Epithelial cell of esophagus (primary cell): ENCODE results near the gene SPOCK3.
A peak's percentile ranks its signal among the peaks of the same experiment; 100 is the strongest.

Source experiments
- DNase-seq: peaks from one replicate; pipeline ENCODE4 v3.0.0; 2010; ENCODE audit warnings: low read depth
- H3K4me3 ChIP-seq: 2 replicates; pipeline ENCODE4 v1.5.1; 2011; ENCODE audit warnings: mild to moderate bottlenecking, low read length, control low read depth
- TF ChIP-seq, protein P1 (sequence below): IDR thresholded peaks from 2 replicates; pipeline ENCODE4 v1.5.1; 2011; ENCODE audit warnings: low read depth, mild to moderate bottlenecking, low read length, control low read depth, inconsistent platforms; ENCODE audit not compliant: insufficient read depth; ENCODE audit errors: missing control alignments

SPOCK3 gene

DNA sequence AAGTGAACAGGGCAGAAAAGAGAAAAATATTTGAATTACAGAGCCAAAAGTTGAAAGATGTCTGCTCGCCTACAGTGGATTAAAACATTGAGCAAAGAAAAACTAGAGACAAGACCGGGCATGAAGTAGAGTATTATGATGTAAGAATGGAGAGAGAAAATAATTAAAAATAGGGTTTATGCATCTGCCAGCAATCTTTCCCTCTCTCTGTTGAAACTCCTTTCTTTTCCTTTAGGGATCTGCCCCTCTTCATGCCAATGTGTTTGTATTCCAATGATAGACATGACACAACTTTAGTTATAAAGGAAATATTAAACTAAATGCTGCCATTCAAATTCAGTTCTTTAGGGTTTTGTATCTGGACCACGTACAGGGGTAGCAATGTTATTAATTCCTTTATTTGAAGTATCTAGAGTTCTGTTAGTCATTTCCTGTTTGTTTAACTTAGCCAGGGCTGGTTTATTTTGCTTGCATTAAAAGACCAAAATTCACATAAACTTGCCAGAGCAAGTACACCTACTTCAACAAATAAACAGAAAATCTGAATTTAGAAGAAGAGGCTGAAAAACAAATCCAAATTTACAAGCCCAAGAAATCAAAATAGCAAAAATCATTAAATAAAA lies 202.6 kb downstream of the SPOCK3 start:
- TF ChIP-seq, protein P1, sequence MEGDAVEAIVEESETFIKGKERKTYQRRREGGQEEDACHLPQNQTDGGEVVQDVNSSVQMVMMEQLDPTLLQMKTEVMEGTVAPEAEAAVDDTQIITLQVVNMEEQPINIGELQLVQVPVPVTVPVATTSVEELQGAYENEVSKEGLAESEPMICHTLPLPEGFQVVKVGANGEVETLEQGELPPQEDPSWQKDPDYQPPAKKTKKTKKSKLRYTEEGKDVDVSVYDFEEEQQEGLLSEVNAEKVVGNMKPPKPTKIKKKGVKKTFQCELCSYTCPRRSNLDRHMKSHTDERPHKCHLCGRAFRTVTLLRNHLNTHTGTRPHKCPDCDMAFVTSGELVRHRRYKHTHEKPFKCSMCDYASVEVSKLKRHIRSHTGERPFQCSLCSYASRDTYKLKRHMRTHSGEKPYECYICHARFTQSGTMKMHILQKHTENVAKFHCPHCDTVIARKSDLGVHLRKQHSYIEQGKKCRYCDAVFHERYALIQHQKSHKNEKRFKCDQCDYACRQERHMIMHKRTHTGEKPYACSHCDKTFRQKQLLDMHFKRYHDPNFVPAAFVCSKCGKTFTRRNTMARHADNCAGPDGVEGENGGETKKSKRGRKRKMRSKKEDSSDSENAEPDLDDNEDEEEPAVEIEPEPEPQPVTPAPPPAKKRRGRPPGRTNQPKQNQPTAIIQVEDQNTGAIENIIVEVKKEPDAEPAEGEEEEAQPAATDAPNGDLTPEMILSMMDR = no peak
- H3K4me3 ChIP-seq = peak overlapping the region; percentile 14
- peak; percentile 81 for DNase-seq

DNA sequence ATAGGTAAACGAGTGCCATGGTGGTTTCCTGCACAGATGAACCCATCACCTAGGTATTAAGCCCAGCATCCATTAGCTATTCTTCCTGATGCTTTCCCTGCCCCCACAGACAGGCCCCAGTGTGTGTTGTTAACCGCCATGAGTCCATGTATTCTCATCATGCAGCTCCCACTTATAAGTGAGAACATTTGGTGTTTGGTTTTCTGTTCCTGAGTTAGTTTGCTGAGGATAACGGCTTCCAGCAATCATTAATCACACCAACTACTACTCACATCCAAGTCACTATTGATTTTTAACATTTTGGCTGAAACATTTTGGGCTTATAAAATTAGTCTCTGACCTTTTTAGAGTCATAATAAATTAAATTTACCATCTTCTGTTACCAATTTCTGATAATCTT lies 205.3 kb downstream of the SPOCK3 start:
- no peak overlapping the region for H3K4me3 ChIP-seq
- TF ChIP-seq, protein P1 = no peak
- no peak for DNase-seq

DNA sequence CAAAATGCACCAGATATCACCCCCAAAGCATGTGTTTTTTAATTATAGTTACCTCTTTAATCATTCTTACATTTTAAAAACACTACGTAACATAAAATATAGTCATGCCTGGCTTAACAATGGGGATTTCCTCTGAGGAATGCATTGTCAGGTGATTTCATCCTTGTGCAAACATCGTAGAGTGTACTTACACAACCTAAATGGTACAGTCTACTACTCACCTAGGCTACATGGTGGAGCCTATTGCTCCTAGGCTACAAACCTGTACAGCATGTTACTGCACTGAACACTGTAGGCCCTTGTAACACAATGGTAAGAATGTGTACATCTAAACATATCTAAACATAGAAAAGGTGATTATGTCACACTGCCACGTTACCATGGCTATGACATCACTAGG lies 208.6 kb downstream of the SPOCK3 start:
- DNase-seq = peak; percentile 95
- no peak overlapping the region for H3K4me3 ChIP-seq
- TF ChIP-seq, protein P1 = no peak

DNA sequence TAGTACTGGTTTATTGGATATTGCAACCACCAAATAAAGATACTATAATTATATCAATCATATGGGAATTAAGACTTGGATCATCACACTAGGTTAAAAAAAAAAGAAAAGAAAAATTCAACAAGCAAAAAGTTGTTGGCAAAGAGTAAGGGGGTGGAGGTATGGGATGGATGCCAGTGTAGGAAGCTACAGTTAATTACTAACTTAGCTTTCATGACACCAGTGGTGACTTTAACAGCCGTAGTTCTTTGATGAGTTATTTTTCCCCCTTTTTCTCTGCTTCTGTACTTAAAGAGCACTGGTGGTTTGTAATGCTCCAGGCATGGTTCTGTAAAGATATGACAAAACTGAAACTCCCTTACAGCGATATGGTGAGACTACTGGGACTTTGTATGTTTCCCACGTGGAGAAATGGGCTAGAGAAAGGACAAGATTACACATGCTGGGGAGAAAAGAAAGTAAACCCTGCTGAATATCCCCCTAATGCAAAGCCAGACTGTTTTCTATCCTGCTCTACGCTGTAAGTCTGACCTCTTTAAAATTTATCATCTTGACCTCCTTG lies 210.8 kb downstream of the SPOCK3 start:
- TF ChIP-seq, protein P1 = no peak
- H3K4me3 ChIP-seq = no peak overlapping the region
- peak; percentile 19 for DNase-seq

DNA sequence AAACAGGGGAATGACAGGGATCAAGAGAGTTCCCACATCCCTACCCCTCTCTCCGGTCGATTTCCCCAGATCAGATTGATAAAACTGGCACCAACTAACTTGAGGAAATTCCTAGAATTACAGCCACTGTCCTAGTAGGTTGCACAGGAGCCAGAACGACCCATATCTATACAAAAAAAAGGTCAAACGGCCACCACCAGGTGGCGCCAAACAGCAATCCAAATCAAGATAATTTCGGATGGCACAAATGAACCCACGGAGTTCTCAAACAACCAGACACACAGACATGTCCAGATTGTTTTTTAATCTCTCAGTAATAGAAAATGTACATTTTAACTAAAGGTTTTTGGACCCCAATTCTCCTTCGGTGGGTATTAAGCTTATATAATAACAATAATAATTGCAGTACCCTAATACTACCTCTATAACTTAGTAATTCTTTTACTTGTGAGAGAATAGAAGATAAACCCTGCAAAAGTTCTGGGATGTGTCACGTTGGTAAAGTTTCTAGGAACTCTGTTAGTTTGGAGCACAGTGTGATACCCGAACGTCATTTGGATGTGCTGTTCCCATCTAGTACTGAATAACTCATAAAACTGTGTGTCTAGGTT lies 212.6 kb downstream of the SPOCK3 start:
- DNase-seq = peak; percentile 67
- TF ChIP-seq, protein P1 = peak; percentile 72

DNA sequence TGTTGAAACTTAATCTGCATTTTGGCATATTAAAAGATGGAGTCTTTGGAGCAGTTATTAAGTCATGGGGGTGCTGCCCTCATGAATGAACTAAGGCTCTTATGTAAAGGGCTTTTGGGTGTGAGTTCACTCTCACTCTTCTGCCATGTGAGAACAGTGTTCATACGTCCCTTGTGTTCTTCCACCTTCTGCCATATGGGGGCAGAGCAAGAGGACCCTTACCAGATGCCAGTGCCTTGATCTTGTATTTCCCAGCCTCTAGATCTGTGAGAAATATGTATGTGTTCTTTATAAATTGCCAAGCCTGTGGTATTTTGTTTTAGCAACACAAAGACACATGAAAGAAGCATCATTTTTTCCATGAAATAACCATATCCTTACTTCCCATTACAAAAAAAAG lies 213.9 kb downstream of the SPOCK3 start:
- H3K4me3 ChIP-seq = no peak overlapping the region
- peak; percentile 34 for DNase-seq
- TF ChIP-seq, protein P1 = peak; percentile 39

More for the DNA sequence above, 212.6 kb downstream of the SPOCK3 start:
- no peak overlapping the region for H3K4me3 ChIP-seq
